SIG-M5 treated with dmso at 0.1 percent for 504 hours (cell line): ENCODE results near the gene MT1G.
"Not testable (repeated sequence)": the region's sequence is repeated elsewhere in the genome, so short reads cannot be mapped to it uniquely, and the experiment has no call there.

Source experiments
- DNase-seq: peaks from one replicate; lab custom pipeline; 2025; ENCODE audit not compliant: unreplicated experiment; lab: John Stamatoyannopoulos, UW

The MT1G gene

DNA sequence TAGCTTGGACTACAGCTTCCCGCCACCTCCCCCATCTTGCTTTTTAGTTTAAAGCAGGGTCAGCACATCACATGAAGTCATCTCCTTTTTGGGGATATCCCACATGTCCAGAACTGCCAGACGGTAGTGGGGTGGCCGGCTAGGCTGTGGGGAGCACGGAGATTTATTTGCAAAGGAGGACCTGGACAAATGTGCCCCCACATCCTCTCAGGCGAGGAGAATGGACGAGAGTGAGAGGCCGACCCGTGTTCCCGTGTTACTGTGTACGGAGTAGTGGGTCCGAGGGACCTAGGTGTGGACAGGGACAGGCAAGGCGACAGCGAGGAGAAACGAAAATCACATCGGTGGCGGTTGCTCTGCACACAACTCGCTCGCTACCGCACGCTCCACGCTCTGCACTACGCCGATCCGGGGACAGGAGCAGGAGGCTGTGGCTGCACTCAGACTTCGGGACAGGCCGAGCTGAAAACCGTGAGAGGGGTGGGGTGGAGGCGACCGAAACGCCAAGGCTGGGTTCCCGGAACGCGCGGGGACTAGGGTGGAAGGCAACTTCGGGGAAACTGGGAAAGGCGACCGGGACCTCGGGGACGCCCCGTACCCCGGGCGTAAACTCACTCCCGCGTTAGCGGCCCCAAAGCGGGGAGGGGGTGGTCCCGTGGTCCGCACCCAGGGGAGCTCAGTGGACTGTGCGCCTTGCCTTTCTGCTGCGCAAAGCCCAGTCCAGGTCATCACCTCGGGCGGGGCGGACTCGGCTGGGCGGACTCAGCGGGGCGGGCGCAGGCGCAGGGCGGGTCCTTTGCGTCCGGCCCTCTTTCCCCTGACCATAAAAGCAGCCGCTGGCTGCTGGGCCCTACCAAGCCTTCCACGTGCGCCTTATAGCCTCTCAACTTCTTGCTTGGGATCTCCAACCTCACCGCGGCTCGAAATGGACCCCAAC lies 29.8 kb downstream of the MT1G start, which contains the start of gene MT1A:
Gene MT1A (plus strand): TSS at position 853 of the 937 bp plus-strand sequence. CDS start 73 bp downstream, at position 926.
- no peak for DNase-seq

- DNase-seq, result no peak
These were observed 31.1 kb downstream of the MT1G start for GRCh38 chr16:56636616-56637413.

DNA sequence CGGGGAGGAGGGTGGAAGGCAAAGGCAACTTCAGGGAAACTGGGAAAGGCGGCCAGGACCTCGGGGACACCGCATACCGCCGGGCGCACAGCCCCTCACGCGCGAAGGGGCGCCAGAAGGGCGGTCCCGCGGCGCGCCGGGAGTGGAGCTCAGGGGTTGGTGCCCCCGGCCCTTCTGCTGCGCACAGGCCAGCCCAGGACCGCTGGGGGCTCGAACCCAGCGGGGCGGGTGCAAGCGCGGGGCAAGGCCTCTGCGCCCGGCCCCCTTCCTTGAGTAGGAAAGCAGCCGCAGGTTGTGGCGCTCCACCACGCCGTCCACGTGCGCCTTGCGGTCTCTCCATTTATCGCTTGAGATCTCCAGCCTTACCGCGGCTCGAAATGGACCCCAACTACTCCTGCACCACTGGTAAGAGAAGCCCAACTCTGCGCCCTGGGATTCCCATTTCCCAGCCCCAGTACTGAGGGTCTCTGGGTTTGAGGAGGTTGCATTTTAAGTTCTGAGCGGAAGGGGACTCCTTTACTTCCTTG lies 32.4 kb downstream of the MT1G start:
- DNase-seq, result no peak

DNA sequence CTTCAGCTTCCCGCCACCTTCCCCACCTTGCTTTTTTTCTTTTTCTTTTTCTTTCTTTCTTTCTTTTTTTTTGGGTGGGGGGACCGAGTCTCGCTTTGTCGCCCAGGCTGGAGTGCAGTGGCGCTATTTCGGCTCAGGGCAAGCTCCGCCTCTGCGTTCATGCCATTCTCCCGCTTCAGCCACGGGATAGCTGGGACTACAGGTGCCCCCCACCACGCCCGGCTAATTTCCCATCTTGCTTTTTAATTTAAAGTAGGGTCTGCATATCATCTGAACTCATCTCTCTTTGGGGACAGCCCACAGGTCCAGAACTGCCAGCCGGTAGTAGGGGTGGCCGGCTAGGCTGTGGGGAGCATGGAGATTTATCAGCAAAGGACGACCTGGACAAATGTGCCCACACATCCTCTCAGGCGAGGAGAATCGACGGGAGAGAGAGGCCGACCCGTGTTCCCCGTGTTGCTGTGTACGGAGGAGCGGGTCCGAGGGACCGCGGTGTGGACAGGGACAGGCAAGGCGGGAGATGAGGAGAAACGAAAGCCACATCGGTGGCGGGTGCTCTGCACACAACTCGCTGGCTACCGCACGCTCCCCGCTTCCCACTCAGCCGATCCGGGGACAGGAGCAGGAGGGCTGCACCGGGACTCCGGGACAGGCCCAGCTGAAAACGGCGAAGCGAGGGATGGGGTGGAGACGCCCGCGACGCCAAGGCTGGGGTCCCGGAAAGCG lies 33.0 kb downstream of the MT1G start:
- no peak for DNase-seq

DNA sequence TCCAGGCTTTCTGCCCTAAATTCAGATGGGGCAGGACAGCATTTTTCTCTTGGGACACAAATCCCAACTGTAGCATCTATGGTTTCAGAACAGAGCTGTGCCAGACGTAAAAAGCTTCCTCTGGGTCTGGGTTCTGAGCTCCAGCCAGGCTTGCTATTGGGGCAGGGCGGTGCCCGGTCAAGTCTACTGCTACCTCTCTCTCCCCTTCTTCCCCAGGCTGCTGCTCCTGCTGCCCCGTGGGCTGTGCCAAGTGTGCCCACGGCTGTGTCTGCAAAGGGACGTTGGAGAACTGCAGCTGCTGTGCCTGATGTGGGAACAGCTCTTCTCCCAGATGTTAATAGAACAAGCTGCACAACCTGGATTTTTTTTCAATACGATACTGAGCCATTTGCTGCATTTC lies 34.3 kb downstream of the MT1G start:
- no peak for DNase-seq

DNA sequence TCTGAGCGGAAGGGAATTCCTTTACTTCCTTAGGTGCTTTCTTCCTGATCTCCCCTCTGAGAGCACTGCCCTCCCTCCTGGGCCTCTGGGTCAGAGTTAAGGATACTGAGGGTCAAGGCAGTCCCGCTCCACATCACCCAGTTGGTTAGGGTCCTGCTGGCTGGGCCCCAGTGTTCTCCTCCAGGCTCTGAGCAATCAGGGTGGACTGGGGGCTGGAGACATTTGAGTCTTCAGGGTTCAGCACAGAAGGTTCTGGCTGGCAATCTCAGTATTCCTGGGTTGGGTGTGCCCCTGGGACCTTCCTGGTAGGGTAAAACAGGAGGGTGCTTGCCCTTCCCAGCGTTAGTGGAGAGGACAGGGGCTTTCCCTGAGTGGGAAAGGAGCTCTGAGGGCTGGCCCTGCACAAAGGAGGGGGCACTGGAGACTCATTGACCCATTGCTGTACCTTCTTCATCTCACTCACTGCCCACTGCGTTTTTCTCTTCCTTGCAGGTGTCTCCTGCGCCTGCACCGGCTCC lies 35.0 kb downstream of the MT1G start:
- no peak for DNase-seq

- DNase-seq, result no peak
These were observed 35.6 kb downstream of the MT1G start, which contains the start of gene MT1M for GRCh38 chr16:56632156-56632847. Gene MT1M, plus strand, starts transcription at chr16:56632659. Its CDS starts 73 bp downstream, at chr16:56632732.

DNA sequence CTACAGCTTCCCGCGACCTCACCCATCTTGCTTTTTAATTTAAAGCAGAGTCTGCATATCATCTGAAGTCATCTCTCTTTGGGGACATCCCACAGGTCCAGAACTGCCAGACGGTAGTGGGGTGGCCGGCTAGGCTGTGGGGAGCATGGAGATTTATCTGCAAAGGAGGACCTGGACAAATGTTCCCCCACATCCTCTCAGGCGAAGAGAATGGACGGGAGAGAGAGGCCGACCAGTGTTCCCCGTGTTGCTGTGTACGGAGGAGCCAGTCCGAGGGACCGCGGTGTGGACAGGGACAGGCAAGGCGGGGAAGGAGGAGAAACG lies 36.1 kb downstream of the MT1G start:
- DNase-seq, result no peak

GRCh38 chr16:56631197-56631596 lies 36.7 kb downstream of the MT1G start:
- DNase-seq, result no peak

DNA sequence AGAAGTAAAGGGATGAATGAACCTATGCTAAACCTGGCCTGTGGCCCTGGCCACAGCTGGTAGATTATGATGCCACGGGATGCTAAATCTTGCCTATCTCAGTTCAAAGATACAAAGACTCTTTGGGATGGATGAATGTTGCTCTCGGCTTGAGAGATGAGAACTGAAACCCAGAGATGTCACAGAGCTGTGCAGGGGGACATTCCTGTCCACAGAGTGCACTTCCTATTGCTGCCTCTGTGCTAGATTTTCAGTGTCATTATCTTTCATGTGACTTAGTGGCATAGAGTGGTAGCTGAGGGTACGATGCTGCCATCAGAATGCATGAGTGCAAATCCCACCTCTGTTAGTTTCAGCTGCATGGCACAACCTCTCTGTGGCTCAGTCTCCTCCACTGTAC lies 37.7 kb downstream of the MT1G start:
- peak; percentile 54 for DNase-seq

GRCh38 chr16:56629531-56629930 lies 38.3 kb downstream of the MT1G start:
- DNase-seq, result no peak

GRCh38 chr16:56628486-56629350 lies 39.1 kb downstream of the MT1G start:
- no peak for DNase-seq

DNA sequence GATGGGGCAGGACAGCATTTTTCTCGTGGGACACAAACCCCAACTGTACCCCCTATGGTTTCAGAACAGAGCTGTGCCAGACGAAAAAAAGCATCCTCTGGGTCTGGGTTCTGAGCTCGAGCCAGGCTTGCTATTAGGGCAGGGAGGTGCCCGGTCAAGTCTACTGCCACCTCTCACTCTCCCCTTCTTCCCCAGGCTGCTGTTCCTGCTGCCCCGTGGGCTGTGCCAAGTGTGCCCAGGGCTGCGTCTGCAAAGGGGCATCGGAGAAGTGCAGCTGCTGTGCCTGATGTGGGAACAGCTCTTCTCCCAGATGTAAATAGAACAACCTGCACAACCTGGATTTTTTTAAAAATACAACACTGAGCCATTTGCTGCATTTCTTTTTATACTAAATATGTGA lies 41.2 kb downstream of the MT1G start:
- DNase-seq, result no peak

DNA sequence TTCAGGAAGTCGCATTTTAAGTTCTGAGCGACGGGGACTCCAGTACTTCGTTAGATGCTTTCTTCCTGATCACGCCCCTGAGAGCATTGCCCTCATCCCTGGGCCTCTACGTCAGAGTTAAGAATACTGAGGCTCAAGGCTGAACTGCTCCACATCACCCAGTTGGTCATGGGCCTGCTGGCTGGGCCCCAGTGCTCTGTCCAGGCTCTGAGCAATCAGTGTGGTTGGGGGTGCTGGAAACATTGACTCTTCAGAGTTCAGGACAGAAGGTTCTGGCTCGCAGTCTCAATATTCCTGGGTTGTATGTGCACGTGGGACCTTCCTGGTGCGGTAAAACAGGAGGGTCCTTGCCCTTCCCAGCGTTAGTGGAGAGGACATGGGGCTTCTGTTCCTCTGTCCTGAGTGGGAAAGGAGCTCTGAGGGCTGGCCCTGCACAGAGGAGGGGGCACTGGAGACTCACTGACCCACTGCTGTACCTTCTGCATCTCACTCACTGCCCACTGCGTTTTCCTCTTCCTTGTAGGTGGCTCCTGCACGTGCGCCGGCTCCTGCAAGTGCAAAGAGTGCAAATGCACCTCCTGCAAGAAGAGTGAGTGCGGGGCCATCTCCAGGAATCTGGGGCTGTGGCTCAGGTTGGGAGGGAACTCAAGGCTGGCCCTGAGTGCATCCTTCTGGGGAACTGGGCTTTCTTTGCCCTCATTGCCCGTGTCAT lies 41.8 kb downstream of the MT1G start:
- peak; percentile 63 for DNase-seq

DNA sequence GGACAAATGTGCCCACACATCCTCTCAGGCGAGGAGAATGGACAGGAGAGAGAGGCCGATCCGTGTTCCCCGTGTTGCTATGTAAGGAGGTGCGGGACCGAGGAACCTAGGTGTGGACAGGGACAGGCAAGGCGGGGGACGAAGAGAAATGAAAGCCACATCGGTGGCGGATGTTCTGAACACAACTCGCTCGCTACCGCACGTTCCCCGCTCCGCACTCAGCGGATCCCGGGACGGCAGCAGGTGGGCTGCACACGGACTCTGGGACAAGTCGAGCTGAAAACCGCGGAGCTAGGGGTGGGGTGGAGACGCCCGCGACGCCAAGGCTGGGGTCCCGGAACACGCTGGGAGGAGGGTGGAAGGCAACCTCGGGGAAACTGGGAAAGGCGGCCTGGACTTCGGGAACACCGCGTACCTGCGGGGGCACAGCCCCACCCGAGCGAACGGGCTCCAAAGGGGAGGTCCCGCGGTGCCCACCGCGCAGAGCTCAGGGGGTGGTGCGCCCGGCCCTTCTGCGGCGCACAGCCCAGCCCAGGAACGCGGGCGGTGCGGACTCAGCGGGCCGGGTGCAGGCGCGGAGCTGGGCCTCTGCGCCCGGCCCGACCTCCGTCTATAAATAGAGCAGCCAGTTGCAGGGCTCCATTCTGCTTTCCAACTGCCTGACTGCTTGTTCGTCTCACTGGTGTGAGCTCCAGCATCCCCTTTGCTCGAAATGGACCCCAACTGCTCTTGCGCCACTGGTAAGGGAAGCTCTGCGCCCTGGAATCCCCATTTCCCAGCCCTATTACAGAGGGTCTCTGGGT lies 42.5 kb downstream of the MT1G start, which contains the start of gene MT1E:
Gene MT1E (plus strand): TSS at position 642 of the 803 bp plus-strand sequence. CDS start 71 bp downstream, at position 713.
- DNase-seq, result peak; percentile 76

GRCh38 chr16:56623637-56624036 lies 44.2 kb downstream of the MT1G start:
- no peak for DNase-seq

GRCh38 chr16:56623184-56623583 lies 44.7 kb downstream of the MT1G start:
- DNase-seq, result not testable (repeated sequence)
